H1 (cell line): ENCODE data around the gene OR4K15. TPM values are rescaled to one million over a fixed set of nuclear protein-coding genes. Genes with fewer than 3 reads are reported as not detected.

Experiments used
- CTCF ChIA-PET: fragments of 300-600 bp; sonication (Branson Sonifier 250); formaldehyde crosslinking; loops from one replicate; lab custom pipeline; 2021; ENCODE audit not compliant: partially characterized antibody; lab: Charles Lee
- POLR2A ChIA-PET: fragments of 300-600 bp; sonication (Branson Sonifier 250); formaldehyde crosslinking; loops from one replicate; lab custom pipeline; 2021; ENCODE audit warnings: inconsistent platforms; ENCODE audit not compliant: partially characterized antibody; lab: Charles Lee
- DNase-seq, 2 experiments: peaks; one replicate each; pipeline versions ENCODE4 v3.0.0 to v3.0.0-alpha.2; 2010 to 2022; ENCODE audit warnings: low spot score in 2 of 2, low read depth in 1 of 2, mixed read lengths in 1 of 2
- FAIRE-seq: peaks from 2 replicates; lab custom pipeline; 2011; peaks lifted over from hg19 to GRCh38; lab: Jason Lieb, UNC
- H2AFZ ChIP-seq: 2 replicates; pipeline ENCODE4 v1.8.1; 2012; ENCODE audit warnings: low read length, inconsistent platforms
- H2AK5ac ChIP-seq: 2 replicates; pipeline ENCODE4 v1.6.1; 2013; ENCODE audit warnings: low read depth, low read length
- H2BK120ac ChIP-seq: replicated peaks from 2 replicates; pipeline ENCODE3; 2013; ENCODE audit warnings: low read depth, low read length, inconsistent platforms
- H2BK12ac ChIP-seq: 2 replicates; pipeline ENCODE4 v1.6.1; 2013; ENCODE audit warnings: low read depth, low read length
- H2BK15ac ChIP-seq: 2 replicates; pipeline ENCODE4 v1.6.1; 2013; ENCODE audit warnings: low read length
- H2BK20ac ChIP-seq: 2 replicates; pipeline ENCODE4 v1.6.1; 2013; ENCODE audit warnings: low read length
- H2BK5ac ChIP-seq: 2 replicates; pipeline ENCODE4 v1.6.1; 2013; ENCODE audit warnings: low read depth, low read length
- H3K14ac ChIP-seq: 2 replicates; pipeline ENCODE4 v1.6.1; 2013; ENCODE audit warnings: inconsistent platforms; ENCODE audit not compliant: insufficient read length
- H3K18ac ChIP-seq: 2 replicates; pipeline ENCODE4 v1.6.1; 2013; ENCODE audit warnings: low read length; ENCODE audit errors: extremely low read depth
- H3K23ac ChIP-seq: 2 replicates; pipeline ENCODE4 v1.6.1; 2013; ENCODE audit warnings: inconsistent platforms; ENCODE audit not compliant: insufficient read length
- H3K23me2 ChIP-seq: 2 replicates; pipeline ENCODE4 v1.6.1; 2013; ENCODE audit warnings: low read depth, low read length
- H3K27ac ChIP-seq: 2 replicates; pipeline ENCODE4 v1.6.1; 2011; ENCODE audit warnings: low read depth, low read length, inconsistent platforms
- H3K27me3 ChIP-seq, 4 experiments: replicated peaks in 1 of 4; 1 replicate in 1 of 4; 2 replicates in 3 of 4; pipeline versions ENCODE4 v1.6.1 to v1.8.1; 2011 to 2013; ENCODE audit warnings: low read length in 3 of 4, mild to moderate bottlenecking in 3 of 4, inconsistent platforms in 2 of 4, mixed read lengths in 2 of 4, moderate library complexity in 1 of 4; ENCODE audit not compliant: control insufficient read depth in 3 of 4, insufficient read depth in 3 of 4; ENCODE audit errors: extremely low read depth in 1 of 4
- H3K36me3 ChIP-seq, 4 experiments: 2 replicates each; pipeline versions ENCODE4 v1.6.1 to v1.8.1; 2011 to 2013; ENCODE audit warnings: mild to moderate bottlenecking in 4 of 4, low read length in 3 of 4, moderate library complexity in 2 of 4, control low read depth in 1 of 4, inconsistent platforms in 1 of 4; ENCODE audit not compliant: insufficient read depth in 4 of 4, control insufficient read depth in 2 of 4
- H3K4ac ChIP-seq: replicated peaks from 2 replicates; pipeline ENCODE3; 2013; ENCODE audit warnings: low read length, low read depth, mixed read lengths, inconsistent platforms; ENCODE audit not compliant: insufficient read length
- H3K4me1 ChIP-seq, 4 experiments: replicated peaks in 1 of 4; 1 replicate in 1 of 4; 2 replicates in 3 of 4; pipeline versions ENCODE4 v1.6.1 to v1.8.1; 2011 to 2013; ENCODE audit warnings: low read length in 3 of 4, inconsistent platforms in 2 of 4, mixed read lengths in 1 of 4; ENCODE audit not compliant: insufficient read depth in 4 of 4, control insufficient read depth in 3 of 4
- H3K4me2 ChIP-seq, 2 experiments: 2 replicates each; pipeline versions ENCODE4 v1.6.1 to v1.8.1; 2011 to 2013; ENCODE audit warnings: low read depth in 2 of 2, low read length in 2 of 2, control low read depth in 1 of 2, inconsistent platforms in 1 of 2, mild to moderate bottlenecking in 1 of 2; ENCODE audit not compliant: insufficient read depth in 1 of 2
- H3K4me3 ChIP-seq, 4 experiments: fragments of 200-600, 300-600 bp in 1 of 4; sonication (generic), shearing (Covaris generic), sonication (Bioruptor Twin) in 1 of 4; 2 replicates each; pipeline versions ENCODE4 v1.5.1 to v1.8.1; 2011 to 2016; ENCODE audit warnings: low read length in 4 of 4, low read depth in 3 of 4, control low read depth in 2 of 4, inconsistent platforms in 2 of 4, mild to moderate bottlenecking in 2 of 4, mixed read lengths in 1 of 4, moderate library complexity in 1 of 4; ENCODE audit not compliant: insufficient read depth in 2 of 4; ENCODE audit errors: extremely low read depth in 1 of 4
- H3K56ac ChIP-seq: replicated peaks from 2 replicates; pipeline ENCODE3; 2013; ENCODE audit warnings: low read depth, mild to moderate bottlenecking, mixed read lengths, low read length, inconsistent platforms; ENCODE audit not compliant: insufficient read length
- H3K79me1 ChIP-seq: 2 replicates; pipeline ENCODE4 v1.6.1; 2013; ENCODE audit warnings: low read depth, low read length, control low read depth
- H3K79me2 ChIP-seq, 2 experiments: 2 replicates each; pipeline versions ENCODE4 v1.6.1 to v1.8.1; 2012 to 2013; ENCODE audit warnings: low read length in 2 of 2, mild to moderate bottlenecking in 2 of 2, inconsistent platforms in 1 of 2; ENCODE audit not compliant: insufficient read depth in 2 of 2, control insufficient read depth in 1 of 2
- H3K9ac ChIP-seq, 4 experiments: replicated peaks in 1 of 4; 1 replicate in 1 of 4; 2 replicates in 3 of 4; pipeline versions ENCODE4 v1.6.1 to v1.8.1; 2011 to 2013; ENCODE audit warnings: low read depth in 3 of 4, low read length in 3 of 4, control low read depth in 2 of 4, mild to moderate bottlenecking in 2 of 4, moderate library complexity in 2 of 4, inconsistent platforms in 1 of 4; ENCODE audit errors: extremely low read depth in 1 of 4
- H3K9me3 ChIP-seq, 2 experiments: 2 replicates each; pipeline versions ENCODE4 v1.6.1 to v1.8.1; 2012 to 2013; ENCODE audit warnings: mild to moderate bottlenecking in 2 of 2, moderate library complexity in 2 of 2, control low read depth in 1 of 2, inconsistent platforms in 1 of 2, low read depth in 1 of 2, low read length in 1 of 2, mixed read lengths in 1 of 2; ENCODE audit not compliant: insufficient read depth in 2 of 2
- H4K20me1 ChIP-seq, 2 experiments: replicated peaks in 1 of 2; 2 replicates each; pipeline versions ENCODE3 to v1.8.1; 2011 to 2013; ENCODE audit warnings: inconsistent platforms in 2 of 2, low read length in 2 of 2, mild to moderate bottlenecking in 1 of 2; ENCODE audit not compliant: insufficient read depth in 2 of 2, control insufficient read depth in 1 of 2
- H4K5ac ChIP-seq: 2 replicates; pipeline ENCODE4 v1.6.1; 2013; ENCODE audit warnings: low read length, low read depth, mixed read lengths, inconsistent platforms; ENCODE audit not compliant: insufficient read length
- H4K8ac ChIP-seq: 2 replicates; pipeline ENCODE4 v1.8.0; 2013; ENCODE audit warnings: mild to moderate bottlenecking, moderate library complexity, low read length, inconsistent platforms; ENCODE audit not compliant: insufficient read depth; ENCODE audit errors: extremely low read depth
- H4K91ac ChIP-seq: replicated peaks from 2 replicates; pipeline ENCODE3; 2013; ENCODE audit warnings: low read length, mixed read lengths, inconsistent platforms; ENCODE audit not compliant: insufficient read length
- BCL11A ChIP-seq, 2 experiments: IDR thresholded peaks; one replicate each; pipeline ENCODE4 v1.6.1; 2011; ENCODE audit warnings: low read depth in 2 of 2, low read length in 2 of 2, mild to moderate bottlenecking in 2 of 2
- KDM4A ChIP-seq: IDR thresholded peaks from one replicate; pipeline ENCODE4 v1.7.1; 2012; ENCODE audit warnings: low read depth, mild to moderate bottlenecking, moderate library complexity, low read length, inconsistent platforms; ENCODE audit not compliant: severe bottlenecking
- NRF1 ChIP-seq: IDR thresholded peaks from 2 replicates; pipeline ENCODE4 v1.6.1; 2011; ENCODE audit warnings: mild to moderate bottlenecking, low read depth, low read length, improper control_type of control experiment
- POLR2A ChIP-seq, 2 experiments: IDR thresholded peaks; 1 replicate in 1 of 2; 2 replicates in 1 of 2; pipeline ENCODE4 v1.6.1; 2011; ENCODE audit warnings: low read depth in 2 of 2, low read length in 2 of 2, mild to moderate bottlenecking in 2 of 2; ENCODE audit errors: control extremely low read depth in 1 of 2
- POU5F1 ChIP-seq: IDR thresholded peaks from 2 replicates; pipeline ENCODE4 v1.6.1; 2011; ENCODE audit warnings: low read depth, mild to moderate bottlenecking, low read length, moderate library complexity
- RXRA ChIP-seq: IDR thresholded peaks from 2 replicates; pipeline ENCODE4 v1.6.1; 2011; ENCODE audit warnings: low read depth, mild to moderate bottlenecking, low read length, moderate library complexity; ENCODE audit not compliant: insufficient read depth
- SIN3A ChIP-seq, 2 experiments: IDR thresholded peaks in 1 of 2; conservative IDR thresholded peaks in 1 of 2; 2 replicates each; pipeline ENCODE4 v1.6.1; 2011 to 2012; ENCODE audit warnings: low read length in 2 of 2, improper control_type of control experiment in 1 of 2, low read depth in 1 of 2, mild to moderate bottlenecking in 1 of 2
- SP1 ChIP-seq: IDR thresholded peaks from 2 replicates; pipeline ENCODE4 v1.6.1; 2011; ENCODE audit warnings: low read depth, low read length
- WGBS, 2 experiments: shearing (Covaris generic) in 1 of 2; methylation state at CpG; one replicate each; pipeline versions ENCODE4 v1.1.6 to v1.1.7; 2013 to 2015; ENCODE audit warnings: low lambda C conversion rate in 2 of 2, mixed read lengths in 2 of 2, inconsistent platforms in 1 of 2, low coverage in 1 of 2, missing lambda C conversion rate in 1 of 2; ENCODE audit not compliant: insufficient replicate concordance in 2 of 2, insufficient coverage in 1 of 2, insufficient read length in 1 of 2; ENCODE audit errors: extremely low coverage in 1 of 2, missing lambda C conversion rate in 1 of 2; 5-methylcytosine and 5-hydroxymethylcytosine counted together
- long read RNA-seq, 2 experiments: library from RNA in 1 of 2; library from capped mRNA in 1 of 2; stranded (forward); transcript quantifications; one replicate each; pipeline ENCODE4 v2.0.0, GENCODE V29; 2021; ENCODE audit warnings: inconsistent platforms in 1 of 2
- polyA minus RNA-seq, 3 experiments: library from RNA; depleted of rRNA, polyadenylated mRNA; stranded (reverse); fragments of >200 nt; gene quantifications; 1 replicate in 2 of 3; 2 replicates in 1 of 3; pipeline ENCODE4 v1.2.3, GENCODE V29; 2011
- polyA plus RNA-seq, 7 experiments: library from polyadenylated mRNA; depleted of rRNA in 3 of 7; stranded (reverse) in 5 of 7; unstranded in 2 of 7; fragments of >200 nt in 5 of 7; fragments of 200-250 nt in 2 of 7; gene quantifications; 1 replicate in 5 of 7; 2 replicates in 1 of 7; 4 replicates in 1 of 7; pipeline versions ENCODE4 v1.2.1 to v1.2.3, GENCODE V29; 2011 to 2013; ENCODE audit warnings: missing spikeins in 2 of 7, mixed read lengths in 2 of 7
- total RNA-seq: library from RNA; stranded (reverse); fragmentation: NEBNext Ultra II Directional; extraction: Animal tissue kit (Norgen Biotek cat#: 25700); gene quantifications from 2 replicates; pipeline ENCODE4 v1.2.1, GENCODE V29; 2021

OR4K15 gene
- total RNA-seq (not detected in 2 replicates), polyA plus RNA-seq (2011; rRNA removed) (not detected in 2 replicates), polyA minus RNA-seq (2011; rRNA and poly(A)+ RNA removed) (not detected in 2 replicates)
- not detected for polyA plus RNA-seq (2011; cell fraction: cytosol; rRNA removed)
- not detected for polyA plus RNA-seq (2011; cell fraction: nucleus; rRNA removed)
- polyA plus RNA-seq (2012, experiment 1 of 2), result not detected in 4 replicates
- not detected for polyA plus RNA-seq (2012, experiment 2 of 2)
- not detected for polyA plus RNA-seq (2013, experiment 1 of 2)
- not detected for polyA plus RNA-seq (2013, experiment 2 of 2)
- polyA minus RNA-seq (2011; cell fraction: cytosol; rRNA and poly(A)+ RNA removed), result not detected
- not detected for polyA minus RNA-seq (2011; cell fraction: nucleus; rRNA and poly(A)+ RNA removed)
- long read RNA-seq, experiment 1, result 0 reads
- long read RNA-seq, experiment 2, result 0 reads

DNA sequence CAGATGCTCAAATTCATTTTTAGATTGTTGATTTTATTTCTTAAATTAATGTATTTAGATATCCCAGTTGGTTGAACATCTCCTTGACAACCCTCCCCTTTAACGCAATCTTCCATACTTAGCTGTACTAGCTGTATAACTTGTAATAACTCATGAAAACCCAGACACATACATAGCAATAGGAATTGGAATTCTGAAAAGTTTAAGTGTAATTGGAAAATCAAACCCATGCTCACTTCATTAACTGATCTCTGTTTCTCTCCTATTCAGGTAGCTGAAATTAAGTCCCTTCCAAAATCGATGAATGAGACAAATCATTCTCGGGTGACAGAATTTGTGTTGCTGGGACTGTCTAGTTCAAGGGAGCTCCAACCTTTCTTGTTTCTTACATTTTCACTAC is at the start of gene OR4K15:
TSS of gene OR4K15 (plus strand) at position 301 of the 400 bp plus-strand sequence. CDS start at position 301, 0 bp downstream.
- H2AFZ ChIP-seq, result no peak within 1 kb of the TSS
- no peak within 1 kb of the TSS for H2BK20ac ChIP-seq
- H3K18ac ChIP-seq, result no peak within 1 kb of the TSS
- H3K9me3 ChIP-seq, result peaks cover 11 to 15% of the 10 kb centered on the region in 2 experiments
- H4K5ac ChIP-seq, result no peak within 1 kb of the TSS
- H3K9ac ChIP-seq, result no peak within 1 kb of the TSS
- POLR2A ChIA-PET, result no interaction called here
- H3K23ac ChIP-seq, result no peak within 1 kb of the TSS
- H3K14ac ChIP-seq, result no peak within 1 kb of the TSS
- no peaks in the 10 kb centered on the region for H3K4me1 ChIP-seq
- no peak within 1 kb of the TSS for H4K91ac ChIP-seq
- no peak within 1 kb of the TSS for H2BK15ac ChIP-seq
- WGBS, 2 experiments, result 93% methylated on average over 3 of the region's 3 CpGs; no CpG with 5 or more reads in 1 of the 2 experiments
- H3K36me3 ChIP-seq, result no peaks in the 10 kb centered on the region
- no peak for TF ChIP-seq SP1
- TF ChIP-seq POU5F1, result no peak
- TF ChIP-seq KDM4A, result no peak
- TF ChIP-seq POLR2A (IDR thresholded peaks at IDR 0.05; ENCODE audit: control extremely low read depth in 1 of 2, low read depth in 2 of 2, low read length in 2 of 2), result no peak
- TF ChIP-seq SIN3A (conservative IDR thresholded peaks at IDR 0.05 in 1 of 2, IDR thresholded peaks at IDR 0.05 in 1 of 2; ENCODE audit: low read depth in 1 of 2, low read length in 2 of 2), result no peak
- no peak for TF ChIP-seq BCL11A (IDR thresholded peaks at IDR 0.05; ENCODE audit: low read depth in 2 of 2, low read length in 2 of 2)
- TF ChIP-seq RXRA, result no peak
- TF ChIP-seq NRF1, result no peak
- no peaks in the 10 kb centered on the region for H3K79me2 ChIP-seq
- H3K4me2 ChIP-seq, result no peak within 1 kb of the TSS
- DNase-seq (no peak), FAIRE-seq (no peak)
- H2AK5ac ChIP-seq, result no peak within 1 kb of the TSS
- no peak within 1 kb of the TSS for H3K4ac ChIP-seq
- no peaks in the 10 kb centered on the region for H3K23me2 ChIP-seq
- H4K20me1 ChIP-seq, result no peaks in the 10 kb centered on the region
- H3K27me3 ChIP-seq, result no peaks in the 10 kb centered on the region
- no peak within 1 kb of the TSS for H4K8ac ChIP-seq
- H2BK120ac ChIP-seq, result no peak within 1 kb of the TSS
- no peak within 1 kb of the TSS for H3K56ac ChIP-seq
- H2BK5ac ChIP-seq, result no peak within 1 kb of the TSS
- H3K79me1 ChIP-seq, result no peaks in the 10 kb centered on the region
- no peak within 1 kb of the TSS for H2BK12ac ChIP-seq
- no peak within 1 kb of the TSS for H3K27ac ChIP-seq
- H3K4me3 ChIP-seq, result no peak within 1 kb of the TSS
- CTCF ChIA-PET, result no interaction called here
